GM21526 (cell line): ENCODE results near the gene DDTL.
A peak's percentile ranks its signal among the peaks of the same experiment; 100 is the strongest.
"Not testable (repeated sequence)": the region's sequence is repeated elsewhere in the genome, so short reads cannot be mapped to it uniquely, and the experiment has no call there.

Source experiments
- ATAC-seq: cut with Tn5 transposase; IDR thresholded peaks from one replicate; pipeline ENCODE4 v1.9.1; 2021; ENCODE audit warnings: moderate library complexity; ENCODE audit not compliant: unreplicated experiment, low FRiP score

The DDTL gene

DNA sequence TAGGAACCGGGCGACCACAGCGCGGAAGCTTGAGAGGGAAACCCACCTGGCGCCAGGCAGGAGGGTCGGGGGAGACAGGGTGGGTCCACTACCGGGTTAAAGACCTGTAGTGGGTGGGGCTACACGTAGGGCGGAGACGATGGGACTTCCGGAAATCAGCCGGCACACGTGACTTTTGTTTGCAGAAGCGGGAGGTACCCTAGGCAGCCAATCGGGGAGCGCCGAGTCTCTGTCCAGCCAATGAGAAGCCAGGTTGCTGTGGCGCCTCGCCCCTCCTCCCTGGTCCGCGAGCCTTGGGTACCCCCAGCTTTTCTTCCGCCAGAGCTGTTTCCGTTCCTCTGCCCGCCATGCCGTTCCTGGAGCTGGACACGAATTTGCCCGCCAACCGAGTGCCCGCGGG is at the start of gene DDTL:
Gene DDTL, plus strand, starts transcription at position 321 of the 400 bp plus-strand sequence. Its CDS starts 27 bp downstream, at position 348.
- ATAC-seq = peak; percentile 73

GRCh38 chr22:23920267-23920611 is 46.4 kb upstream of the DDTL start:
- ATAC-seq = not testable (repeated sequence)

DNA sequence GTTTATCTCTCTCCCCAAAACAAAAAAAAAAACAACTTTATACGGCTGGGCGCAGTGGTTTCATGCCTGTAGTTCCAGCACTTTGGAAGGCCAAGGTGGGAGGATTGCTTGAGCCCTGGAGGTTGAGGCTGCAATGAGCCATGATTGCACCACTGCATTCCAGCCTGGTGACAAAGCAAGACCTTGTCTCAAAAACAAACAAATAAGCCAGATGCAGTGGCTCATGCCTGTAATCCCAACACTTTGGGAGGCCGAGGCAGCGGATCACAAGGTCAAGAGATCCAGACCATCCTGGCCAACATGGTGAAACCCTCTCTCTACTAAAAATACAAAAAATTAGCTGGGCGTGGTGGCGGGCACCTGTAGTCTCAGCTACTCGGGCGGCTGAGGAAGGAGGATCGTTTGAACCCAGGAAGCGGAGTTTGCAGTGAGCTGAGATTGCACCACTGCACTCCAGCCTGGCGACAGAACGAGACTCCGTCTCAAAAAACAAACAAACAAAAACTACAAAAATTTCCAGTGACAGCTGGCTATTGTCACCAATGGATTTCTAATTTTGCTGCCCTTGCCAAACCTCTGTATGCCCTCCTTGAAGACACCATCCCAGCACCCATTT is 45.0 kb upstream of the DDTL start:
- ATAC-seq = not testable (repeated sequence)

DNA sequence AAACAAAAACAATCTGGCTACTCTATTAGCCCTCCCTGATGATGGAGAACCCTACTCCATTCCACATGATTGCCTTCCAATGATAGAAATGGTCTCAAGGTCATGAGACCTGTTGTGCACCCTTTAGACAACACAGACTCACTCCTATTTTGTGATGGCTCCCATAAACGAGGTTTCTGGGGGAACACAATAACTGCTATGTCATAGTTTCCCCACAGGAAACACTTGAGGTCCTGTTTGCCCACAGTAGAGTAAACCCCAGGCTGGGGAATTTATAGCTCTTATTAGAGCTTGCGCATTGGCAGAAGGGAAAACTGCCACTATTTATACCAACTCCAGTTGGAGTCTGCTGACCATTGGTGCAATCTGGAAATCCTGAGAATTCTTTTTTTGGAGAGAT is 43.8 kb upstream of the DDTL start:
- no peak for ATAC-seq

DNA sequence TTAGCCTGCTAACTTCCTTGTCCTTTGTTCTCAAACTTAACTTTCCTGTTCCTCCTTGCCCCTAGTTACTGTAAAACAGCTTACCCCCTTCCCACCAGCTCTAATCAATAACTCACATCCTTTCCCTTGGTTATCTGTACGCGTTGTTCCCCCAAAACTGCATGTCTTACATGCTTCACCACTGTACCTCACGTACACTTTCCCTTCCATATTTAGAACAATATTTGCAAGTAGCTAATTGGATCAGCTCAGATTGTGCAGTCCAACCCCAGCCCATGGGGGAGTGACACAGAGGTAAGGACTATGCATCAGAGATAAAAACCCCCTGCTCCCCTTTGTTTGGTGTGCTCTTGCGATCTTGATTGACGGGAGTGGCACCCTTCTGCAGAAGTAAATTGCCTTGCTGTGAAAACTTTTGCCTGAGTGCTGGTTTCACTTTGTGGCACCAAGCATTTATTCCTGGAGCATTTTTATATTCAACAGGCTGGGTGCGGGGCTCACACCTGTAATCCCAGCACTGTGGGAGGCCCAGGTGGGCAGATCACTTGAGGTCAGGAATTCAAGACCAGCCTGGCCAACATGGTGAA is 41.6 kb upstream of the DDTL start:
- no peak for ATAC-seq

GRCh38 chr22:23926561-23926960 is 40.1 kb upstream of the DDTL start:
- no peak for ATAC-seq

DNA sequence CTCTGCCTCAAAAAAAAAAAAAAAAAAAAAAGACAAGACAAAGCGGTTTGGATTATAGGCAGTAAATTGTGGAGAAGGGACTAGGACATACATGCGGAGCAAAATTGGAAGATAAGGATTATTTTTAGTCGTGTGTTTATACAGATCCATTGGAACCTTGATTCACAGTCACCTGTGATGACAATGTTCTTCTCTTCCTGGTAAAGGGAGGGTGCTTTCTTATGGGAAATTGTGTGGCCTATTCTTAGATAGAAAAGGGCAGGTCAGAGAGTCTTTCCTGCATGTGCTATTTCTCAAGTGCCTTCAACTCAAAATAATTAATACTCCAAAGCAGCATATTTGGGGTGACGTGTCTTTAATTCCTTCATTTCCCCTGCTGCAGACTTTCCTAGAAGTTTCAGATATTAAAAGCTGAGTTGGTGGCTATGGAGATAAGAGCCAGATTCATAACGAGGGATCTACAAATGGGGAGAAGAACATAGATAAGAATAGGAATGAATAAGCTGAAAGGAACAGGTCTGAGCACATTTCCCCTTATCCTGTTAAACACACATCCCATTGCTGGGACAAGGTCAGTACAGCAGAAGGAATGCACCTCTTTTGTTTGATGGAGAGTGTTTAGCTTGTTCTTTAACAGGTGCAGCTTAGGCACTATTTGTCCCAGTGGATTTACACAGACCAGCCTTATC is 28.2 kb upstream of the DDTL start:
- ATAC-seq = no peak

- no peak for ATAC-seq
Observed at GRCh38 chr22:23939017-23939357, 27.7 kb upstream of the DDTL start.

GRCh38 chr22:23940166-23940565 is 26.5 kb upstream of the DDTL start:
- ATAC-seq = not testable (repeated sequence)

- not testable (repeated sequence) for ATAC-seq
Observed at GRCh38 chr22:23947391-23947790, 19.3 kb upstream of the DDTL start.

DNA sequence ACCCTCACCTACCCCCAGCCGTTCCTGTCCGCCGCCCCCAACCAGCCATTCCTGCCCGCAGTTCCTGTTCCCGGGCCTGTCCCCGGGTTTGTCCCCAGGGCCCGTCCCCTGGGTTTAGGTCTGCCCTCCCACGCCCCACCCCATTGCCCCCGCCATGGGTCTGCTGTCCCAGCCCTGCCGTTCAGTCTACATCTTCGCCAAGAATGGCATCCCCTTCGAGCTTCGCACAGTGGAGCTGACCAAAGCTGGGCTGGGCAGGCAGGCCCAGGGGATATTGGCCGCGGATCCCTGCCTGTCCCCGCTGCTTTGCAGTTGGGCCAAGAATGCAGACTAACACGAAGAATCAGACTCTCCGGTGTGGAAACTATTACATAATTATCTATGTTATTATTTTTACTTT is 16.9 kb upstream of the DDTL start:
- not testable (repeated sequence) for ATAC-seq

- ATAC-seq = not testable (repeated sequence)
Observed at GRCh38 chr22:23951383-23951782, 15.3 kb upstream of the DDTL start.

- ATAC-seq = not testable (repeated sequence)
Observed at GRCh38 chr22:23952794-23953405, 13.8 kb upstream of the DDTL start.

DNA sequence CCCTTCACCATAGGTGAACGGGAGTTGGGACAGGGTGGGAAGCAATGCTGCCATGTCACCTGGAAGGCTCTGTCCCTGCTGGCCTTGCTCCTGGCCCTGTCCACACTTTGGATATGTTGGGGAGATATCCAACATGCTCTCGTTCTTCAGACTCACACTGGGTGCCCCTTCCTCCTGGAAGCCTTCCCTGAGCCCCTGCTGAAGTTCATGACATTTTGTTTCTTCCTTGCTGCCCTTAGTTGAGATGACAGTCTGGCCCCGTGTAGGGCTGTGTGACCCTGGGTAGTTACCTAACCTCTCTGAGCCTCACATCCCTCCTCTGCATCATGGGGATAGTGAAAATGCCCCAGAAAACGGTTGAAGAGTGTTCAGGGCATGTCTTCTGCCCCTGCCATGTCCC is 13.2 kb upstream of the DDTL start:
- not testable (repeated sequence) for ATAC-seq

DNA sequence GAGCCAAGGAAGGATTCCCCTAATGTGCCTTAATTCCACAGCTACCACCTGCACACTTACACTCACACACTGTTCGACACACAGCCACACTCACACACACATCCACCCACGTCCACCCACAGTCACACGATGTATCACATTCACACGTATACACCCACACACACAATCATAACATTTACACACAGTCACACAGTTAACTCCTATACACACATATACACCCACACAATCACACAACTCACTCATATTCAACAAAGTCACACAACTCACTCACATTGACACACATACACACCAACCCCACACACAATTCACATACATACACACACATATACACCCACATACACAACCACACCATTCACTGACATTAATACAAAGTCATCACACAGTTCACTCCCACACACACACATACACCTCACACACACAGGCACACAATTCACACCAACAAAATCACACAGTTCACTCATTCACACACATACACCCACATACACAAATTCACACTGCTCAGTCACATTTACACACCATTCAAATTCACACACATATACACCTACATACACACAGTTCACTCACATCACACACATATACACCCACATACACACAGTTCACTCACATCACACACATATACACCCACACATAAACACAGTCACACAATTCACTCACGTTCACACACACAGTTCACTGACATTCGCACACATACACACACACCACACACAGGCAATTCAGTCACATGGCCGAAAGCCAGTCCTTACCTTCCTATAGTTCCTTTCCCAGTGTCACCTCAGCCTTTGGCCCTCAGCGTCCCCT is 12.3 kb upstream of the DDTL start:
- ATAC-seq = not testable (repeated sequence)

GRCh38 chr22:23954991-23955305 is 11.7 kb upstream of the DDTL start:
- ATAC-seq = not testable (repeated sequence)

GRCh38 chr22:23955886-23956285 is 10.8 kb upstream of the DDTL start:
- ATAC-seq = not testable (repeated sequence)

GRCh38 chr22:23956301-23956900 is 10.3 kb upstream of the DDTL start:
- not testable (repeated sequence) for ATAC-seq

GRCh38 chr22:23961084-23961771 is 5.5 kb upstream of the DDTL start, which contains the start of gene GSTT2B:
TSS of gene GSTT2B (minus strand) at chr22:23961195. CDS start at chr22:23961131, 64 bp downstream.
- not testable (repeated sequence) for ATAC-seq

DNA sequence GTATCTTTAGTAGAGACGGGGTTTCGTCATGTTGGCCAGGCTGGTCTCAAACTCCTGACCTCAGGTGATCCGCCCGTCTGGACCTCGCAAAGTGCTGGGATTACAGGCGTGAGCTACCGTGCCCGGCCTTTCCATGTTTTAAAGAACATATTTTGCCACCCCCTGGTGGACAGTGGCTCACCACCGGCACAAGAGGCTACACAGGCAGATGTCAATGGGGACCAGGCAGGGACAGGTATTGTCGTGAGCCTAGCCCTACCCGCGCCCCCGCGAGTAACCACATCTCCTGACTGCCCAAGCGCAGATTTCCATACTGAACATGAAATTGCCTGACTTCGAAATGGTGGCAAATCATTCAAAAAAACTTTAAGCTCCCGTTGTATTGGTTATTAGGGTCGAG is 594 bp upstream of the DDTL start:
- ATAC-seq = peak; percentile 23
